GM23338 (cell line): ENCODE results near the gene CCL21. TPM values are rescaled to one million over a fixed set of nuclear protein-coding genes. Genes with fewer than 3 reads are reported as not detected.

ENCODE experiments used
- ATAC-seq: fragments of 200-7000 bp; cut with Tn5 transposase; 3 replicates; pipeline ENCODE4 v1.9.1; 2020
- DNase-seq: peaks from one replicate; pipeline ENCODE4 v3.0.0-alpha.2; 2015; ENCODE audit warnings: low spot score
- H2AFZ ChIP-seq: fragments of 200-600 bp; sonication (generic); 2 replicates; pipeline ENCODE4 v1.8.0; 2016; ENCODE audit warnings: antibody characterized with exemption, mild to moderate bottlenecking, moderate library complexity
- H3F3A ChIP-seq: fragments of 200-600 bp; sonication (generic); replicated peaks from 2 replicates; pipeline ENCODE4 v1.8.0; 2017; ENCODE audit warnings: antibody characterized with exemption, mixed run types, low read depth
- H3K27ac ChIP-seq: fragments of 200-600 bp; sonication (generic); 2 replicates; pipeline ENCODE4 v1.6.1; 2016; ENCODE audit warnings: low read depth
- H3K27me3 ChIP-seq: fragments of 200-600 bp; sonication (generic); 2 replicates; pipeline ENCODE4 v1.8.0; 2016; ENCODE audit warnings: mild to moderate bottlenecking, mixed run types, moderate library complexity; ENCODE audit not compliant: insufficient read depth
- H3K36me3 ChIP-seq: fragments of 200-600 bp; sonication (generic); 2 replicates; pipeline ENCODE4 v1.8.0; 2016; ENCODE audit warnings: mild to moderate bottlenecking; ENCODE audit not compliant: insufficient read depth
- H3K4me1 ChIP-seq: fragments of 200-600 bp; sonication (generic); 2 replicates; pipeline ENCODE4 v1.8.0; 2016; ENCODE audit warnings: mild to moderate bottlenecking, moderate library complexity; ENCODE audit not compliant: insufficient read depth
- H3K4me2 ChIP-seq: fragments of 200-600 bp; sonication (generic); 2 replicates; pipeline ENCODE4 v1.7.1; 2017; ENCODE audit warnings: mixed run types
- H3K4me3 ChIP-seq: fragments of 200-600 bp; sonication (generic); 2 replicates; pipeline ENCODE4 v1.6.1; 2016; ENCODE audit warnings: mixed run types
- H3K79me2 ChIP-seq: fragments of 200-600 bp; sonication (generic); replicated peaks from 2 replicates; pipeline ENCODE4 v1.8.0; 2017; ENCODE audit warnings: mild to moderate bottlenecking; ENCODE audit not compliant: insufficient read depth
- H3K9me2 ChIP-seq: fragments of 200-600 bp; sonication (generic); 2 replicates; pipeline ENCODE4 v1.8.0; 2017; ENCODE audit not compliant: insufficient read depth
- H4K20me1 ChIP-seq: fragments of 200-600 bp; sonication (generic); replicated peaks from 2 replicates; pipeline ENCODE4 v1.8.0; 2017; ENCODE audit warnings: mild to moderate bottlenecking; ENCODE audit not compliant: insufficient read depth
- H3K27ac Mint-ChIP-seq: 2 replicates; pipeline ENCODE4 v1.8.0; 2020; ENCODE audit warnings: inconsistent platforms, mild to moderate bottlenecking, moderate library complexity, mixed read lengths
- H3K27me3 Mint-ChIP-seq: 3 replicates; pipeline ENCODE4 v1.8.0; 2022; ENCODE audit warnings: low read depth, mild to moderate bottlenecking, moderate library complexity, mixed read lengths, inconsistent platforms; ENCODE audit not compliant: insufficient read depth, poor library complexity
- H3K36me3 Mint-ChIP-seq: 3 replicates; pipeline ENCODE4 v1.8.0; 2021; ENCODE audit warnings: low read depth, mild to moderate bottlenecking, inconsistent platforms, moderate library complexity, mixed read lengths
- H3K4me1 Mint-ChIP-seq: 3 replicates; pipeline ENCODE4 v1.8.0; 2020; ENCODE audit warnings: mild to moderate bottlenecking, inconsistent platforms, mixed read lengths
- H3K4me3 Mint-ChIP-seq: 3 replicates; pipeline ENCODE4 v1.8.0; 2021; ENCODE audit warnings: moderate library complexity, mild to moderate bottlenecking, inconsistent platforms, mixed read lengths
- H3K9me3 Mint-ChIP-seq: 3 replicates; pipeline ENCODE4 v1.8.0; 2020; ENCODE audit warnings: moderate library complexity, mild to moderate bottlenecking, inconsistent platforms, mixed read lengths
- CREB1 ChIP-seq: fragments of 250-450 bp; sonication (Bioruptor Pico); IDR thresholded peaks from 2 replicates; pipeline ENCODE4 v1.5.0; 2020; ENCODE audit warnings: low read depth, mild to moderate bottlenecking, moderate library complexity
- EZH2 ChIP-seq: fragments of 200-600 bp; sonication (generic); IDR thresholded peaks from one replicate; pipeline ENCODE4 v1.8.0; 2017; ENCODE audit warnings: antibody characterized with exemption, mild to moderate bottlenecking, low read depth; ENCODE audit not compliant: unreplicated experiment
- EZH2phosphoT487 ChIP-seq: fragments of 200-600 bp; sonication (generic); IDR thresholded peaks from one replicate; pipeline ENCODE4 v1.8.1; 2018; ENCODE audit warnings: antibody characterized with exemption; ENCODE audit not compliant: unreplicated experiment
- JUNB ChIP-seq: IDR thresholded peaks from one replicate; pipeline ENCODE4 v1.6.1; 2016; ENCODE audit warnings: antibody characterized with exemption; ENCODE audit not compliant: unreplicated experiment
- NANOG ChIP-seq: IDR thresholded peaks from 2 replicates; pipeline ENCODE4 v1.6.1; 2016; ENCODE audit warnings: antibody characterized with exemption, borderline replicate concordance
- POLR2AphosphoS5 ChIP-seq: IDR thresholded peaks from 2 replicates; pipeline ENCODE4 v1.6.1; 2016; ENCODE audit warnings: antibody characterized with exemption, low read depth
- STAT1 ChIP-seq: IDR thresholded peaks from one replicate; pipeline ENCODE4 v1.6.1; 2016; ENCODE audit warnings: antibody characterized with exemption; ENCODE audit not compliant: unreplicated experiment
- ZNF114 ChIP-seq: fragments of 250-450 bp; sonication (Bioruptor Pico); IDR thresholded peaks from 2 replicates; pipeline ENCODE4 v1.5.0; 2020; ENCODE audit warnings: mild to moderate bottlenecking, moderate library complexity
- ZNF331 ChIP-seq: fragments of 250-450 bp; sonication (Bioruptor Pico); IDR thresholded peaks from 2 replicates; pipeline ENCODE4 v1.5.0; 2020; ENCODE audit warnings: low read depth, mild to moderate bottlenecking, moderate library complexity
- polyA plus RNA-seq: library from polyadenylated mRNA; unstranded; fragments of >200 nt; fragmentation: Nextera tagmentation; extraction: Ambion mirVana; gene quantifications from 2 replicates; pipeline ENCODE4 v1.2.1, GENCODE V29; 2016
- total RNA-seq: library from RNA; depleted of rRNA; stranded (reverse); fragments of >200 nt; shearing (Covaris generic); gene quantifications from 2 replicates; pipeline ENCODE4 v1.2.3, GENCODE V29; 2014
- TF ChIP-seq, protein P1 (sequence below): IDR thresholded peaks from 2 replicates; pipeline ENCODE4 v1.6.1; 2016; ENCODE audit warnings: antibody characterized with exemption
- TF ChIP-seq, protein P2 (sequence below): IDR thresholded peaks from one replicate; pipeline ENCODE4 v1.6.1; 2018; ENCODE audit warnings: antibody characterized with exemption; ENCODE audit not compliant: unreplicated experiment
- TF ChIP-seq, protein P3 (sequence below), 2 experiments: fragments of 200-600 bp in 1 of 2; sonication (generic) in 1 of 2; conservative IDR thresholded peaks; 2 replicates each; pipeline versions ENCODE4 v1.5.1 to v1.6.1; 2016 to 2017; ENCODE audit warnings: antibody characterized with exemption in 2 of 2, low read depth in 2 of 2, mild to moderate bottlenecking in 2 of 2, moderate library complexity in 1 of 2
- TF ChIP-seq, protein P4 (sequence below): fragments of 250-450 bp; sonication (Bioruptor Pico); IDR thresholded peaks from 2 replicates; pipeline ENCODE4 v1.5.0; 2020; ENCODE audit warnings: mild to moderate bottlenecking, moderate library complexity

CCL21 gene
- total and polyA plus RNA-seq, 2 experiments from 2014 or later, result not detected

DNA sequence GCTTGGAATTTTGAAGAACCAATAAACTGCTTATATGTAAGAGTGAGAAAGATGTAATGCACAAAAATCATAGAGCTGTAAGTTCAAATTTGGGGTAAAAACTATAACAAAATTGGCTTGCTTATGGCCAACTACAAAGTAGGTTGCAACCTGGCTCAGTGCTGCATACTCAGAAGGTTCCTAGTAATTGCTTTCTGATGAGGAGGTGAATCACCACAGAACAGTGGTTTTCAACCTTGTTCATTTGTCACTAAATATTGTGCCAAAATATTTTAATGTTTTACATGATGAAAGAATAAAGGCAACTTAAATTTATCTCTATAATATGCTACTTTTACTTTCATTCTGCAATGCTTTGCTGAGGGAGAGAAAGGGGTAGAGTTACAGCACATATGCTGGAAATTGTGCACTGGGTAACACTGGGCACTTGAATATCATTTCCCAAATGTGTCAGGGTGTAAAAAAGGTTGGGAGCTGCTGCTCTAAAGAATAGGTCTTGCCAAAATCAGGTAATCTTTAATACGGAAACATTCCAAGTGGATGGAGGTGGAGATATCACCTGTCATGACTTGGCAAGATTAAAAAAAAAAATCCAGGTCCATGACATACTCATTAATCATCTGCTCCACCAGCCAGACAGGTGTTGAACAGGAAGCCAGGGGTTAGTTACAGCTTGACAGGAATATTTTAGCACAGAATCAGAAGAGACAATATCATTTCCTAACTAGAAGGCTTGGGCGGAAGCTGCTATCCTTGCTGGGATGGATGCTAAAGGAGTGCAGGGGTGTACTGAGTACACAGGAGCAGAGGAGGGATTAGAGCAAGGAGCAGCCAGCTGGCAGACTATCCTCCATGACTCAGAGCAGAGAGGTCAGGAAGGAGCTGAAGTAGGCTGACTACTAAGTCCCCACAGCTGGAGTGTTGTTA, 34.6 kb upstream of the CCL21 start:
- Histone ChIP-seq H3K36me3 (no peaks in the 10 kb centered on the region; the same call in 1 of the 2 replicates), H3K4me3 (no peak overlapping the region), H4K20me1 (no peaks in the 10 kb centered on the region), H3F3A (no peaks in the 10 kb centered on the region), H3K9me2 (no peaks in the 10 kb centered on the region), H3K79me2 (no peaks in the 10 kb centered on the region), H3K4me2 (no peak overlapping the region), H3K27me3 (no peaks in the 10 kb centered on the region), H2AFZ (no peak overlapping the region), H3K4me1 (no peaks in the 10 kb centered on the region), H3K27ac (no peak overlapping the region)
- H3K36me3 Mint-ChIP-seq, result no peaks in the 10 kb centered on the region; the same call in 2 of the 3 replicates
- peaks cover 2% of the 10 kb centered on the region; the same call in 1 of the 3 replicates for H3K4me1 Mint-ChIP-seq
- H3K9me3 Mint-ChIP-seq, result peaks cover 3% of the 10 kb centered on the region
- no peak overlapping the region for H3K4me3 Mint-ChIP-seq
- peaks cover 9% of the 10 kb centered on the region for H3K27me3 Mint-ChIP-seq
- H3K27ac Mint-ChIP-seq, result no peak overlapping the region
- ATAC-seq (no peak), DNase-seq (no peak)
- TF ChIP-seq POLR2AphosphoS5, result no peak
- no peak for TF ChIP-seq NANOG
- TF ChIP-seq ZNF114 (CRISPR knock-in tag), result no peak
- TF ChIP-seq JUNB, result no peak
- TF ChIP-seq, protein P1, sequence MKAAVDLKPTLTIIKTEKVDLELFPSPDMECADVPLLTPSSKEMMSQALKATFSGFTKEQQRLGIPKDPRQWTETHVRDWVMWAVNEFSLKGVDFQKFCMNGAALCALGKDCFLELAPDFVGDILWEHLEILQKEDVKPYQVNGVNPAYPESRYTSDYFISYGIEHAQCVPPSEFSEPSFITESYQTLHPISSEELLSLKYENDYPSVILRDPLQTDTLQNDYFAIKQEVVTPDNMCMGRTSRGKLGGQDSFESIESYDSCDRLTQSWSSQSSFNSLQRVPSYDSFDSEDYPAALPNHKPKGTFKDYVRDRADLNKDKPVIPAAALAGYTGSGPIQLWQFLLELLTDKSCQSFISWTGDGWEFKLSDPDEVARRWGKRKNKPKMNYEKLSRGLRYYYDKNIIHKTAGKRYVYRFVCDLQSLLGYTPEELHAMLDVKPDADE, result no peak
- TF ChIP-seq ZNF331 (CRISPR knock-in tag), result no peak
- TF ChIP-seq, protein P2, sequence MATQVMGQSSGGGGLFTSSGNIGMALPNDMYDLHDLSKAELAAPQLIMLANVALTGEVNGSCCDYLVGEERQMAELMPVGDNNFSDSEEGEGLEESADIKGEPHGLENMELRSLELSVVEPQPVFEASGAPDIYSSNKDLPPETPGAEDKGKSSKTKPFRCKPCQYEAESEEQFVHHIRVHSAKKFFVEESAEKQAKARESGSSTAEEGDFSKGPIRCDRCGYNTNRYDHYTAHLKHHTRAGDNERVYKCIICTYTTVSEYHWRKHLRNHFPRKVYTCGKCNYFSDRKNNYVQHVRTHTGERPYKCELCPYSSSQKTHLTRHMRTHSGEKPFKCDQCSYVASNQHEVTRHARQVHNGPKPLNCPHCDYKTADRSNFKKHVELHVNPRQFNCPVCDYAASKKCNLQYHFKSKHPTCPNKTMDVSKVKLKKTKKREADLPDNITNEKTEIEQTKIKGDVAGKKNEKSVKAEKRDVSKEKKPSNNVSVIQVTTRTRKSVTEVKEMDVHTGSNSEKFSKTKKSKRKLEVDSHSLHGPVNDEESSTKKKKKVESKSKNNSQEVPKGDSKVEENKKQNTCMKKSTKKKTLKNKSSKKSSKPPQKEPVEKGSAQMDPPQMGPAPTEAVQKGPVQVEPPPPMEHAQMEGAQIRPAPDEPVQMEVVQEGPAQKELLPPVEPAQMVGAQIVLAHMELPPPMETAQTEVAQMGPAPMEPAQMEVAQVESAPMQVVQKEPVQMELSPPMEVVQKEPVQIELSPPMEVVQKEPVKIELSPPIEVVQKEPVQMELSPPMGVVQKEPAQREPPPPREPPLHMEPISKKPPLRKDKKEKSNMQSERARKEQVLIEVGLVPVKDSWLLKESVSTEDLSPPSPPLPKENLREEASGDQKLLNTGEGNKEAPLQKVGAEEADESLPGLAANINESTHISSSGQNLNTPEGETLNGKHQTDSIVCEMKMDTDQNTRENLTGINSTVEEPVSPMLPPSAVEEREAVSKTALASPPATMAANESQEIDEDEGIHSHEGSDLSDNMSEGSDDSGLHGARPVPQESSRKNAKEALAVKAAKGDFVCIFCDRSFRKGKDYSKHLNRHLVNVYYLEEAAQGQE, result no peak
- no peak for TF ChIP-seq CREB1 (CRISPR knock-in tag)
- TF ChIP-seq EZH2, result no peak
- TF ChIP-seq, protein P3, sequence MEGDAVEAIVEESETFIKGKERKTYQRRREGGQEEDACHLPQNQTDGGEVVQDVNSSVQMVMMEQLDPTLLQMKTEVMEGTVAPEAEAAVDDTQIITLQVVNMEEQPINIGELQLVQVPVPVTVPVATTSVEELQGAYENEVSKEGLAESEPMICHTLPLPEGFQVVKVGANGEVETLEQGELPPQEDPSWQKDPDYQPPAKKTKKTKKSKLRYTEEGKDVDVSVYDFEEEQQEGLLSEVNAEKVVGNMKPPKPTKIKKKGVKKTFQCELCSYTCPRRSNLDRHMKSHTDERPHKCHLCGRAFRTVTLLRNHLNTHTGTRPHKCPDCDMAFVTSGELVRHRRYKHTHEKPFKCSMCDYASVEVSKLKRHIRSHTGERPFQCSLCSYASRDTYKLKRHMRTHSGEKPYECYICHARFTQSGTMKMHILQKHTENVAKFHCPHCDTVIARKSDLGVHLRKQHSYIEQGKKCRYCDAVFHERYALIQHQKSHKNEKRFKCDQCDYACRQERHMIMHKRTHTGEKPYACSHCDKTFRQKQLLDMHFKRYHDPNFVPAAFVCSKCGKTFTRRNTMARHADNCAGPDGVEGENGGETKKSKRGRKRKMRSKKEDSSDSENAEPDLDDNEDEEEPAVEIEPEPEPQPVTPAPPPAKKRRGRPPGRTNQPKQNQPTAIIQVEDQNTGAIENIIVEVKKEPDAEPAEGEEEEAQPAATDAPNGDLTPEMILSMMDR (conservative IDR thresholded peaks at IDR 0.05; ENCODE audit: low read depth in 2 of 2), result no peak
- TF ChIP-seq, protein P4, sequence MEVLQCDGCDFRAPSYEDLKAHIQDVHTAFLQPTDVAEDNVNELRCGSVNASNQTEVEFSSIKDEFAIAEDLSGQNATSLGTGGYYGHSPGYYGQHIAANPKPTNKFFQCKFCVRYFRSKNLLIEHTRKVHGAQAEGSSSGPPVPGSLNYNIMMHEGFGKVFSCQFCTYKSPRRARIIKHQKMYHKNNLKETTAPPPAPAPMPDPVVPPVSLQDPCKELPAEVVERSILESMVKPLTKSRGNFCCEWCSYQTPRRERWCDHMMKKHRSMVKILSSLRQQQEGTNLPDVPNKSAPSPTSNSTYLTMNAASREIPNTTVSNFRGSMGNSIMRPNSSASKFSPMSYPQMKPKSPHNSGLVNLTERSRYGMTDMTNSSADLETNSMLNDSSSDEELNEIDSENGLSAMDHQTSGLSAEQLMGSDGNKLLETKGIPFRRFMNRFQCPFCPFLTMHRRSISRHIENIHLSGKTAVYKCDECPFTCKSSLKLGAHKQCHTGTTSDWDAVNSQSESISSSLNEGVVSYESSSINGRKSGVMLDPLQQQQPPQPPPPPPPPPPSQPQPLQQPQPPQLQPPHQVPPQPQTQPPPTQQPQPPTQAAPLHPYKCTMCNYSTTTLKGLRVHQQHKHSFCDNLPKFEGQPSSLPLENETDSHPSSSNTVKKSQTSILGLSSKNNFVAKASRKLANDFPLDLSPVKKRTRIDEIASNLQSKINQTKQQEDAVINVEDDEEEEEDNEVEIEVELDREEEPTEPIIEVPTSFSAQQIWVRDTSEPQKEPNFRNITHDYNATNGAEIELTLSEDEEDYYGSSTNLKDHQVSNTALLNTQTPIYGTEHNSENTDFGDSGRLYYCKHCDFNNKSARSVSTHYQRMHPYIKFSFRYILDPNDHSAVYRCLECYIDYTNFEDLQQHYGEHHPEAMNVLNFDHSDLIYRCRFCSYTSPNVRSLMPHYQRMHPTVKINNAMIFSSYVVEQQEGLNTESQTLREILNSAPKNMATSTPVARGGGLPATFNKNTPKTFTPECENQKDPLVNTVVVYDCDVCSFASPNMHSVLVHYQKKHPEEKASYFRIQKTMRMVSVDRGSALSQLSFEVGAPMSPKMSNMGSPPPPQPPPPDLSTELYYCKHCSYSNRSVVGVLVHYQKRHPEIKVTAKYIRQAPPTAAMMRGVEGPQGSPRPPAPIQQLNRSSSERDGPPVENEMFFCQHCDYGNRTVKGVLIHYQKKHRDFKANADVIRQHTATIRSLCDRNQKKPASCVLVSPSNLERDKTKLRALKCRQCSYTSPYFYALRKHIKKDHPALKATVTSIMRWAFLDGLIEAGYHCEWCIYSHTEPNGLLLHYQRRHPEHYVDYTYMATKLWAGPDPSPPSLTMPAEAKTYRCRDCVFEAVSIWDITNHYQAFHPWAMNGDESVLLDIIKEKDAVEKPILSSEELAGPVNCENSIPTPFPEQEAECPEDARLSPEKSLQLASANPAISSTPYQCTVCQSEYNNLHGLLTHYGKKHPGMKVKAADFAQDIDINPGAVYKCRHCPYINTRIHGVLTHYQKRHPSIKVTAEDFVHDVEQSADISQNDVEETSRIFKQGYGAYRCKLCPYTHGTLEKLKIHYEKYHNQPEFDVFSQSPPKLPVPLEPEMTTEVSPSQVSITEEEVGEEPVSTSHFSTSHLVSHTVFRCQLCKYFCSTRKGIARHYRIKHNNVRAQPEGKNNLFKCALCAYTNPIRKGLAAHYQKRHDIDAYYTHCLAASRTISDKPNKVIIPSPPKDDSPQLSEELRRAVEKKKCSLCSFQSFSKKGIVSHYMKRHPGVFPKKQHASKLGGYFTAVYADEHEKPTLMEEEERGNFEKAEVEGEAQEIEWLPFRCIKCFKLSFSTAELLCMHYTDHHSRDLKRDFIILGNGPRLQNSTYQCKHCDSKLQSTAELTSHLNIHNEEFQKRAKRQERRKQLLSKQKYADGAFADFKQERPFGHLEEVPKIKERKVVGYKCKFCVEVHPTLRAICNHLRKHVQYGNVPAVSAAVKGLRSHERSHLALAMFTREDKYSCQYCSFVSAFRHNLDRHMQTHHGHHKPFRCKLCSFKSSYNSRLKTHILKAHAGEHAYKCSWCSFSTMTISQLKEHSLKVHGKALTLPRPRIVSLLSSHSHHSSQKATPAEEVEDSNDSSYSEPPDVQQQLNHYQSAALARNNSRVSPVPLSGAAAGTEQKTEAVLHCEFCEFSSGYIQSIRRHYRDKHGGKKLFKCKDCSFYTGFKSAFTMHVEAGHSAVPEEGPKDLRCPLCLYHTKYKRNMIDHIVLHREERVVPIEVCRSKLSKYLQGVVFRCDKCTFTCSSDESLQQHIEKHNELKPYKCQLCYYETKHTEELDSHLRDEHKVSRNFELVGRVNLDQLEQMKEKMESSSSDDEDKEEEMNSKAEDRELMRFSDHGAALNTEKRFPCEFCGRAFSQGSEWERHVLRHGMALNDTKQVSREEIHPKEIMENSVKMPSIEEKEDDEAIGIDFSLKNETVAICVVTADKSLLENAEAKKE (CRISPR knock-in tag), result no peak
- TF ChIP-seq STAT1, result no peak
- no peak for TF ChIP-seq EZH2phosphoT487
